ENCODE measurements around the gene TGFA. TPM values are rescaled to one million over a fixed set of nuclear protein-coding genes. Genes with fewer than 3 reads are reported as not detected.

The TGFA gene
- total RNA-seq, 2 experiments from 2014 or later: not detected

GRCh38 chr2:70525032-70525431, 28.6 kb downstream of the TGFA start:
- H3K9me3 ChIP-seq (ENCODE audit: low read length): no peaks in the 10 kb centered on the region
- no peaks in the 10 kb centered on the region for H3K36me3 ChIP-seq (ENCODE audit: insufficient read depth, low read length)
- H2AFZ ChIP-seq (ENCODE audit: low read length): no peak overlapping the region
- CTCF ChIA-PET (ENCODE audit: unreplicated experiment): no interaction called here
- intact Hi-C loops (cut with micrococcal nuclease; ENCODE audit: unreplicated experiment): no loop called here
- no peak overlapping the region for H3K27ac ChIP-seq (ENCODE audit: low read depth, low read length, poor library complexity, severe bottlenecking)
- no peaks in the 10 kb centered on the region for H3K4me1 ChIP-seq (ENCODE audit: insufficient read depth, low read length, poor library complexity, severe bottlenecking)
- H4K20me1 ChIP-seq (ENCODE audit: insufficient read depth, low read length): no peaks in the 10 kb centered on the region
- no peak for DNase-seq (ENCODE audit: low spot score)
- H3K9me2 ChIP-seq (ENCODE audit: insufficient read depth, low read length): no peaks in the 10 kb centered on the region
- TF ChIP-seq CTCF (conservative IDR thresholded peaks at IDR 0.05; ENCODE audit: low read length) (no peak), EZH2phosphoT487 (IDR thresholded peaks at IDR 0.05; ENCODE audit: borderline replicate concordance, low read depth, low read length) (no peak)
- H3K4me2 ChIP-seq (ENCODE audit: low read length): no peak overlapping the region
- BruUV-seq (replicated peaks): no TSS peak
- POLR2A ChIA-PET: interaction anchor here (0.6 kb wide), 1 partner anchor 252 kb away, joined by 4 read pairs; no protein-coding TSS in a partner anchor
- no peaks in the 10 kb centered on the region for H3K79me2 ChIP-seq (ENCODE audit: insufficient read depth, low read depth, low read length)
- H3K4me3 ChIP-seq (ENCODE audit: low read depth, low read length, poor library complexity, severe bottlenecking): no peak overlapping the region

- H3K4me2 ChIP-seq (ENCODE audit: low read length): no peak overlapping the region
- no peak overlapping the region for H2AFZ ChIP-seq (ENCODE audit: low read length)
- DNase-seq (ENCODE audit: low spot score): no peak
- H4K20me1 ChIP-seq (ENCODE audit: insufficient read depth, low read length): no peaks in the 10 kb centered on the region
- ChIA-PET POLR2A (interaction anchor here (0.6 kb wide), 1 partner anchor 253 kb away, joined by 4 read pairs; no protein-coding TSS in a partner anchor), CTCF (ENCODE audit: unreplicated experiment) (no interaction called here)
- no peak overlapping the region for H3K4me3 ChIP-seq (ENCODE audit: low read depth, low read length, poor library complexity, severe bottlenecking)
- no peaks in the 10 kb centered on the region for H3K79me2 ChIP-seq (ENCODE audit: insufficient read depth, low read depth, low read length)
- no peaks in the 10 kb centered on the region for H3K36me3 ChIP-seq (ENCODE audit: insufficient read depth, low read length)
- H3K9me2 ChIP-seq (ENCODE audit: insufficient read depth, low read length): no peaks in the 10 kb centered on the region
- intact Hi-C loops (cut with micrococcal nuclease; ENCODE audit: unreplicated experiment): no loop called here
- no peak overlapping the region for H3K27ac ChIP-seq (ENCODE audit: low read depth, low read length, poor library complexity, severe bottlenecking)
- no TSS peak for BruUV-seq (replicated peaks)
- H3K9me3 ChIP-seq (ENCODE audit: low read length): no peaks in the 10 kb centered on the region
- no peaks in the 10 kb centered on the region for H3K4me1 ChIP-seq (ENCODE audit: insufficient read depth, low read length, poor library complexity, severe bottlenecking)
- TF ChIP-seq EZH2phosphoT487 (IDR thresholded peaks at IDR 0.05; ENCODE audit: borderline replicate concordance, low read depth, low read length) (no peak), CTCF (conservative IDR thresholded peaks at IDR 0.05; ENCODE audit: low read length) (no peak)
Observed at GRCh38 chr2:70523996-70524965, 29.3 kb downstream of the TGFA start.

- Histone ChIP-seq H4K20me1 (ENCODE audit: insufficient read depth, low read length) (no peaks in the 10 kb centered on the region), H3K79me2 (ENCODE audit: insufficient read depth, low read depth, low read length) (no peaks in the 10 kb centered on the region), H3K4me1 (ENCODE audit: insufficient read depth, low read length, poor library complexity, severe bottlenecking) (no peaks in the 10 kb centered on the region), H3K9me3 (ENCODE audit: low read length) (no peaks in the 10 kb centered on the region), H3K36me3 (ENCODE audit: insufficient read depth, low read length) (no peaks in the 10 kb centered on the region), H3K4me2 (ENCODE audit: low read length) (no peak overlapping the region), H3K27ac (ENCODE audit: low read depth, low read length, poor library complexity, severe bottlenecking) (no peak overlapping the region), H2AFZ (ENCODE audit: low read length) (no peak overlapping the region), H3K9me2 (ENCODE audit: insufficient read depth, low read length) (no peaks in the 10 kb centered on the region), H3K4me3 (ENCODE audit: low read depth, low read length, poor library complexity, severe bottlenecking) (no peak overlapping the region)
- POLR2A ChIA-PET: no interaction called here
- CTCF ChIA-PET (ENCODE audit: unreplicated experiment): no interaction called here
- intact Hi-C loops (cut with micrococcal nuclease; ENCODE audit: unreplicated experiment): no loop called here
- no TSS peak for BruUV-seq (replicated peaks)
- no peak for DNase-seq (ENCODE audit: low spot score)
- TF ChIP-seq CTCF (conservative IDR thresholded peaks at IDR 0.05; ENCODE audit: low read length) (no peak), EZH2phosphoT487 (IDR thresholded peaks at IDR 0.05; ENCODE audit: borderline replicate concordance, low read depth, low read length) (no peak)
Observed at GRCh38 chr2:70523672-70523995, 30.0 kb downstream of the TGFA start.
